GM18861 (cell line): ENCODE results near the gene DPCD.

Experiments used
- ATAC-seq: cut with Tn5 transposase; IDR thresholded peaks from one replicate; pipeline ENCODE4 v1.9.1; 2021; ENCODE audit not compliant: unreplicated experiment

DPCD gene

GRCh38 chr10:101653536-101653935, 65.4 kb downstream of the DPCD start:
- no peak for ATAC-seq

- no peak for ATAC-seq
These were observed 67.4 kb downstream of the DPCD start for GRCh38 chr10:101655570-101655969.

GRCh38 chr10:101656890-101657289, 68.8 kb downstream of the DPCD start:
- no peak for ATAC-seq

DNA sequence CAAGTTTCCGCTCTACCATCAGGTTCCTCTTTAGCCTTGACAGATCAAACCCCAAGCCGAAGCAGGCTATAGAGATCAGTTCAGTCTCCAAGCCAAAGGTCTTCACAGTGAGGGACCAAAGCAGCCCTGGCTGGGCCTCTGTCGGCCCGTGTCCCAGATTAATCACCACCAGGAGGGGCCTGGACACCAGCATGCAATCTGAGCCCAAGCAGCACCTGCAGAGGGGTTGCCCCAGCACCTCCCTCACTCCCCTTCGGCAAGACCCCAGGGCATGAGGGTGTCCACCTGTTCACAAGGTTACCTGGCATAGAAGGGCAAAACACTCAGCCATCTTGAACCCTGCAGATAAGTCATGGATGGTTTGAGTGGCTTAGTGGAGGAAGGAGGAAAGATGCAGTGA, 70.9 kb downstream of the DPCD start:
- no peak for ATAC-seq
